Measurements from ENCODE around the gene CCDC82. TPM values are rescaled to one million over a fixed set of nuclear protein-coding genes. Genes with fewer than 3 reads are reported as not detected.

The CCDC82 gene
- total RNA-seq, 4 donors from 2014 or later = 17.3 to 28.9 (median 24.7) TPM

- no peaks in the 10 kb centered on the region for H3K9me3 ChIP-seq
- H3K4me1 ChIP-seq = no peaks in the 10 kb centered on the region
- no peaks in the 10 kb centered on the region for H3K27me3 ChIP-seq
- TF ChIP-seq POLR2A (IDR thresholded peaks at IDR 0.05) (no peak), POLR2AphosphoS5 (IDR thresholded peaks at IDR 0.05) (no peak), CTCF (IDR thresholded peaks at IDR 0.05) (no peak), EP300 (IDR thresholded peaks at IDR 0.05) (no peak)
- H3K27ac ChIP-seq = no peak overlapping the region
- no peak overlapping the region for H3K4me3 ChIP-seq
- no peak for ATAC-seq
- 96 to 100% methylated on average over 4 of the region's 4 CpGs for WGBS, 2 donors (ENCODE audit: low coverage in 1 of 2)
- peaks cover 0 to 63% of the 10 kb centered on the region in 2 donors for H3K36me3 ChIP-seq
Measured at GRCh38 chr11:96356848-96357247, 32.9 kb downstream of the CCDC82 start.

DNA sequence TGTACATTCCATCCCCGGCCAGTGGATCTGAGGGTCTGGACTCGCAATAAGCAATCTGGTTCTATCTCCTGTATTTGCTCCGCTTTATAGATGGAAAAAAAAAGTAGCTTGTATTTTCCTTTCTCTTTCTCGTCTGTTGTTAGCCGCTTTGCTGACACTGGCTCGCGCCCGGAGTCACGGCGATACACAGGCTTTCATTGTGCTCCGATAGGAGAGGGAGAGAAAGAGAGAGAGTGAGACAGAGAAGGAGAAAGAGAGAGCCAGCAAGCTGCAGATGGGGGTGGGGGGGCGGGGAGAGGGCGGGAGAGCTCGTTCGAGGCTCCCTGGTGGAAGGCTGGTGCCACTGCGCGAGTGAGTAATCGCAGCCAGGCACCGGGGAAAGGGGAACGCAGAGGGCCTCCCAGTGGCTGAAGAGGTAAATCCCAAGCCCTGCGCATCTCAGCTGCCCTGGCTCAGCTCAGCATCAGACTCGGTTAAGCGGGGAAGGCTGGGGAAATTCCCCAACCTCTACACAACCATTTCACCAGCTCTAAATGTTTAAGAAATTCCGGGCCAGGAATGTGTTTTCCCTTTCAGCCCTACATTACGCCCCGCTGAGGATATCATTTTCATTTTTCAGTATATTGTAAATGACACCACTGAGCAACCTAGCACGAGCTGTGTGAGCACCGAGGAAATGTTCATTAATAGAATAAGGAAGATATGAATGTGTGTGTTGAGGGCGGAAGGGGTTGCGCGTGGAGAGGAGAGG is 46.6 kb downstream of the CCDC82 start, which contains the start of gene MAML2:
TSS of gene MAML2 (minus strand) at position 235 of the 751 bp plus-strand sequence. CDS start 1,300 bp downstream, outside the sequence.
- Histone ChIP-seq H3K36me3 (no peaks in the 10 kb centered on the region), H3K4me1 (peaks cover 11 to 44% (median 11%) of the 10 kb centered on the region in 3 donors), H3K9me3 (no peaks in the 10 kb centered on the region), H3K27me3 (no peaks in the 10 kb centered on the region), H3K4me3 (peak within 1 kb of the TSS; percentile 62 to 99), H3K27ac (peak within 1 kb of the TSS; percentile 81 to 90 (median 86))
- WGBS, 2 donors (ENCODE audit: low coverage in 1 of 2) = 5 to 17% methylated on average over 9 to 23 of the region's 31 CpGs
- peak; percentile 97 for ATAC-seq
- TF ChIP-seq POLR2AphosphoS5 (IDR thresholded peaks at IDR 0.05) = peak; percentile 47
- peak in 1 of 2 donors; percentile 6 for TF ChIP-seq POLR2A (IDR thresholded peaks at IDR 0.05)
- no peak for TF ChIP-seq EP300 (IDR thresholded peaks at IDR 0.05)
- TF ChIP-seq CTCF (IDR thresholded peaks at IDR 0.05) = peak; percentile 92 to 99 (median 94)

- Histone ChIP-seq H3K4me3 (peak overlapping the region; percentile 62 to 99), H3K36me3 (no peaks in the 10 kb centered on the region), H3K27ac (peak overlapping the region; percentile 81 to 90 (median 86)), H3K27me3 (no peaks in the 10 kb centered on the region), H3K9me3 (no peaks in the 10 kb centered on the region), H3K4me1 (peaks cover 11 to 53% (median 16%) of the 10 kb centered on the region in 3 donors)
- no peak for ATAC-seq
- TF ChIP-seq CTCF (IDR thresholded peaks at IDR 0.05) (no peak), POLR2AphosphoS5 (IDR thresholded peaks at IDR 0.05) (no peak), POLR2A (IDR thresholded peaks at IDR 0.05) (no peak), EP300 (IDR thresholded peaks at IDR 0.05) (no peak)
- 0 to 1% methylated on average over 13 of the region's 13 CpGs for WGBS, 2 donors (ENCODE audit: low coverage in 1 of 2)
Measured at GRCh38 chr11:96342014-96342960, 47.4 kb downstream of the CCDC82 start.

DNA sequence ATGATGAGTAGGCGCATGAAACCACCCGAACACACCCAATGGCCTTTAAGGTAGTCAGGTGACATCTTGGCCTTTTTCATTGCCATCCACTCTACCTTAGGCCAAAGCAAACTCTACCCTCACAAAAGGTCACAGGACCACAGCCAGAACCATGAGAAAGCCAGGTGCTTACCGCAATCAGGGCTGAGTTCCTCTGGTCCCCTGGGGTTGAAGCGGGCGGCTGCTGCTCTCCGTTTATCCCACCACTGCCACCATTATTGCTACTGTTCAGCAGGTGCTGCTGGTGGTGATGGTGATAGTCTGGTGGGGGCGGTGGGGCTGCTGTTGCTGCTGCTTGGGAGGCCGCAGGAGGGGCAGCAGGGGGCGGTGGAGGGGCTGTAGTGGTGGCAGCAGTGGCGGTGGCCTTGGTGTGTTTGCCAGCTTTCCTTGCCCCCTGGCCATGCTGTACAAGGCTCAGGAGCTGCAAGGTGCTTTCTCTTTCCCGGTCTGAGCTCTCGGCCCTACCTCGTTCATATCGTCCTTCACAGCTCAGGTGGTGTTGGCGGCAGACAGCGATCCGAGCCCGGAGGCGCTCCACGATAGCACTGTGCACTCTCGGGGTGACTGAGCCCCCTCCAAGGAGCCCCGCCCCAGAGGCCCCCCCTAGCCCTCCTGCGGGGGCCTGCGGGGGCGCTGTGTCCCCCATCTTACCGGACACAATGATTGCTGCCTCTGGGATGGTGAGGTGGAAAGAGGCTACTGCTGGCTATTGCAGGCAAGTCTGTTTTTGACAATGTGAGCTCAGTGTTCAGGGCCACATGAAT is 48.3 kb downstream of the CCDC82 start:
- Histone ChIP-seq H3K4me1 (peaks cover 11 to 59% (median 16%) of the 10 kb centered on the region in 3 donors), H3K27me3 (no peaks in the 10 kb centered on the region), H3K9me3 (no peaks in the 10 kb centered on the region), H3K27ac (peak overlapping the region; percentile 81 to 90 (median 86)), H3K4me3 (peak overlapping the region; percentile 62 to 99), H3K36me3 (no peaks in the 10 kb centered on the region)
- ATAC-seq = peak; percentile 36
- 79% methylated on average over 2 of the region's 26 CpGs; no CpG with 5 or more reads in 1 of the 2 donors for WGBS, 2 donors (ENCODE audit: low coverage in 1 of 2)
- TF ChIP-seq CTCF (IDR thresholded peaks at IDR 0.05) (peak in 3 of 4 experiments; percentile 50 to 63 (median 53)), POLR2A (IDR thresholded peaks at IDR 0.05) (peak in 1 of 2 donors; percentile 12), POLR2AphosphoS5 (IDR thresholded peaks at IDR 0.05) (peak; percentile 13), EP300 (IDR thresholded peaks at IDR 0.05) (no peak)
